Stimulated activated effector memory CD8-positive, alpha-beta T cell treated with anti-CD3 and anti-CD28 coated beads, Interleukin-12 subunit alpha, Interleukin-12 subunit beta, amount 100 ng/mL, for 72 hours (primary cell): Measurements from ENCODE around the gene DENND1A.

ENCODE experiments used
- ATAC-seq: fragments of 150-1000 bp; cut with Tn5 transposase; 2 replicates; pipeline ENCODE4 v1.10.0; 2021
- DNase-seq, 2 donors: peaks; one replicate each; pipeline ENCODE4 v3.0.0; 2021 to 2022; ENCODE audit warnings: low spot score in 2 of 2
- H3K27ac Mint-ChIP-seq: one replicate; pipeline ENCODE4 v1.8.0; 2022; ENCODE audit warnings: mild to moderate bottlenecking, mixed read lengths
- H3K36me3 Mint-ChIP-seq: one replicate; pipeline ENCODE4 v1.8.0; 2022; ENCODE audit warnings: mild to moderate bottlenecking, mixed read lengths
- H3K4me1 Mint-ChIP-seq: one replicate; pipeline ENCODE4 v1.8.0; 2022; ENCODE audit warnings: mixed read lengths
- H3K4me3 Mint-ChIP-seq: one replicate; pipeline ENCODE4 v1.8.0; 2022; ENCODE audit warnings: mild to moderate bottlenecking, mixed read lengths
- H3K9me3 Mint-ChIP-seq: one replicate; pipeline ENCODE4 v1.8.0; 2022; ENCODE audit warnings: mixed read lengths

The DENND1A gene

GRCh38 chr9:123377211-123377971 is 552.5 kb downstream of the DENND1A start:
- Mint-ChIP-seq H3K36me3 (no peaks in the 10 kb centered on the region), H3K27ac (no peak overlapping the region), H3K4me1 (peaks cover 14% of the 10 kb centered on the region), H3K9me3 (no peaks in the 10 kb centered on the region), H3K4me3 (no peak overlapping the region)
- ATAC-seq = no peak
- no peak for DNase-seq

GRCh38 chr9:123376218-123377071 is 553.5 kb downstream of the DENND1A start:
- Mint-ChIP-seq H3K4me3 (no peak overlapping the region), H3K36me3 (no peaks in the 10 kb centered on the region)
- no peak for ATAC-seq

GRCh38 chr9:123375469-123376132 is 554.3 kb downstream of the DENND1A start:
- no peaks in the 10 kb centered on the region for H3K9me3 Mint-ChIP-seq
- no peak overlapping the region for H3K4me3 Mint-ChIP-seq
- H3K27ac Mint-ChIP-seq = no peak overlapping the region
- ATAC-seq = no peak
- no peak for DNase-seq
- peaks cover 15% of the 10 kb centered on the region for H3K4me1 Mint-ChIP-seq
- H3K36me3 Mint-ChIP-seq = no peaks in the 10 kb centered on the region

More at GRCh38 chr9:123376218-123377071, 553.5 kb downstream of the DENND1A start:
- Mint-ChIP-seq H3K4me1 (peaks cover 15% of the 10 kb centered on the region), H3K27ac (no peak overlapping the region), H3K9me3 (no peaks in the 10 kb centered on the region)
- no peak for DNase-seq

- no peak overlapping the region for H3K27ac Mint-ChIP-seq
- no peaks in the 10 kb centered on the region for H3K9me3 Mint-ChIP-seq
- ATAC-seq = no peak
- H3K4me3 Mint-ChIP-seq = no peak overlapping the region
- H3K4me1 Mint-ChIP-seq = peaks cover 15% of the 10 kb centered on the region
- no peaks in the 10 kb centered on the region for H3K36me3 Mint-ChIP-seq
- no peak for DNase-seq
These were observed 556.0 kb downstream of the DENND1A start for GRCh38 chr9:123373946-123374345.

GRCh38 chr9:123373447-123373923 is 556.4 kb downstream of the DENND1A start:
- Mint-ChIP-seq H3K4me3 (no peak overlapping the region), H3K36me3 (no peaks in the 10 kb centered on the region), H3K9me3 (no peaks in the 10 kb centered on the region), H3K27ac (no peak overlapping the region), H3K4me1 (peaks cover 15% of the 10 kb centered on the region)
- ATAC-seq = no peak
- no peak for DNase-seq

GRCh38 chr9:123372766-123373446 is 557.0 kb downstream of the DENND1A start:
- Mint-ChIP-seq H3K4me1 (peaks cover 15% of the 10 kb centered on the region), H3K27ac (no peak overlapping the region), H3K4me3 (no peak overlapping the region), H3K36me3 (no peaks in the 10 kb centered on the region), H3K9me3 (no peaks in the 10 kb centered on the region)
- ATAC-seq (no peak), DNase-seq (no peak)

GRCh38 chr9:123371805-123372590 is 557.9 kb downstream of the DENND1A start:
- Mint-ChIP-seq H3K27ac (no peak overlapping the region), H3K36me3 (no peaks in the 10 kb centered on the region), H3K9me3 (no peaks in the 10 kb centered on the region), H3K4me3 (no peak overlapping the region), H3K4me1 (peaks cover 15% of the 10 kb centered on the region)
- DNase-seq (no peak), ATAC-seq (no peak)

- DNase-seq (no peak), ATAC-seq (no peak)
- no peak overlapping the region for H3K27ac Mint-ChIP-seq
- peaks cover 15% of the 10 kb centered on the region for H3K4me1 Mint-ChIP-seq
- no peak overlapping the region for H3K4me3 Mint-ChIP-seq
- no peaks in the 10 kb centered on the region for H3K9me3 Mint-ChIP-seq
- H3K36me3 Mint-ChIP-seq = no peaks in the 10 kb centered on the region
These were observed 558.7 kb downstream of the DENND1A start for GRCh38 chr9:123371228-123371584.

- Mint-ChIP-seq H3K4me3 (no peak overlapping the region), H3K9me3 (no peaks in the 10 kb centered on the region), H3K4me1 (peaks cover 15% of the 10 kb centered on the region), H3K27ac (no peak overlapping the region), H3K36me3 (no peaks in the 10 kb centered on the region)
- ATAC-seq (no peak), DNase-seq (no peak)
These were observed 559.2 kb downstream of the DENND1A start for GRCh38 chr9:123370526-123371227.

GRCh38 chr9:123370108-123370507 is 559.8 kb downstream of the DENND1A start:
- ATAC-seq (no peak), DNase-seq (no peak)
- Mint-ChIP-seq H3K9me3 (no peaks in the 10 kb centered on the region), H3K4me3 (no peak overlapping the region), H3K27ac (no peak overlapping the region), H3K36me3 (no peaks in the 10 kb centered on the region), H3K4me1 (peaks cover 11% of the 10 kb centered on the region)

GRCh38 chr9:123369296-123369695 is 560.6 kb downstream of the DENND1A start:
- DNase-seq (no peak), ATAC-seq (no peak)
- Mint-ChIP-seq H3K4me1 (peaks cover 8% of the 10 kb centered on the region), H3K36me3 (no peaks in the 10 kb centered on the region), H3K9me3 (no peaks in the 10 kb centered on the region), H3K4me3 (no peak overlapping the region), H3K27ac (peak overlapping the region; percentile 43)

GRCh38 chr9:123368536-123369153 is 561.3 kb downstream of the DENND1A start:
- no peaks in the 10 kb centered on the region for H3K36me3 Mint-ChIP-seq
- no peaks in the 10 kb centered on the region for H3K9me3 Mint-ChIP-seq
- DNase-seq (no peak), ATAC-seq (no peak)
- peak overlapping the region; percentile 43 for H3K27ac Mint-ChIP-seq
- peaks cover 13% of the 10 kb centered on the region for H3K4me1 Mint-ChIP-seq
- no peak overlapping the region for H3K4me3 Mint-ChIP-seq

GRCh38 chr9:123368023-123368422 is 561.9 kb downstream of the DENND1A start:
- H3K36me3 Mint-ChIP-seq = no peaks in the 10 kb centered on the region
- ATAC-seq (no peak), DNase-seq (no peak)
- no peak overlapping the region for H3K27ac Mint-ChIP-seq
- no peaks in the 10 kb centered on the region for H3K9me3 Mint-ChIP-seq
- peaks cover 13% of the 10 kb centered on the region for H3K4me1 Mint-ChIP-seq
- no peak overlapping the region for H3K4me3 Mint-ChIP-seq
